Measurements from ENCODE around the gene NAAA. TPM values are rescaled to one million over a fixed set of nuclear protein-coding genes. Genes with fewer than 3 reads are reported as not detected.
A peak's percentile ranks its signal among the peaks of the same experiment; 100 is the strongest.
"Not testable (repeated sequence)": the region's sequence is repeated elsewhere in the genome, so short reads cannot be mapped to it uniquely, and the experiment has no call there.

Gene NAAA
- total and polyA plus RNA-seq, 9 of the 15 experiments (the other 6 are each of a cell fraction or from before 2014, with no cell fraction given), result 1.3 to 7.9 (median 5.9) TPM

GRCh38 chr4:75963558-75963957 is 22.7 kb upstream of the NAAA start:
- Histone ChIP-seq H3K9me3 (replicated peaks; ENCODE audit: control insufficient read depth, insufficient read depth, low read depth, low read length) (0 out of 2 replicates have a peak, but pooled peaks cover 4% of the 10 kb centered on the region), H3K36me3 (ENCODE audit: control insufficient read depth, insufficient read depth, low read length) (peaks cover 83% of the 10 kb centered on the region), H3K9me1 (ENCODE audit: control insufficient read depth, insufficient read depth, low read length) (no peaks in the 10 kb centered on the region), H3K9ac (ENCODE audit: insufficient read depth in 1 of 2, low read depth in 2 of 2, low read length in 2 of 2) (no peak overlapping the region), H3K4me2 (ENCODE audit: insufficient read depth, low read length) (no peak overlapping the region), H3K27ac (ENCODE audit: extremely low read depth, low read depth, low read length) (no peak overlapping the region), H3K4me1 (replicated peaks in 1 of 2; ENCODE audit: control insufficient read depth in 2 of 2, insufficient read depth in 2 of 2, low read length in 2 of 2) (no peaks in the 10 kb centered on the region), H4K20me1 (replicated peaks; ENCODE audit: control insufficient read depth, insufficient read depth, low read length) (no peaks in the 10 kb centered on the region), H3K4me3 (no peak overlapping the region), H3K27me3 (ENCODE audit: control insufficient read depth in 2 of 2, insufficient read depth in 2 of 2, low read length in 2 of 2) (no peaks in the 10 kb centered on the region), H2AFZ (ENCODE audit: low read depth, low read length) (no peak overlapping the region), H3K79me2 (ENCODE audit: control insufficient read depth, insufficient read depth, low read length) (no peaks in the 10 kb centered on the region)
- ChIA-PET CTCF (ENCODE audit: low intra/inter-chr PET ratio) (no interaction called here), POLR2A (no interaction called here)
- DNase-seq (ENCODE audit: extremely low read depth in 1 of 4, low spot score in 3 of 4) (no peak), ATAC-seq (no peak), FAIRE-seq (no peak)
- BruUV-seq (replicated peaks), result no TSS peak
- no peak for TF ChIP-seq CBFA2T2 (conservative IDR thresholded peaks at IDR 0.05)
- TF ChIP-seq HNRNPK (IDR thresholded peaks at IDR 0.05; ENCODE audit: low read depth, low read length, poor library complexity, severe bottlenecking), result no peak
- intact Hi-C loops (cut with micrococcal nuclease) (no loop called here), in situ Hi-C loops (cut with MboI) (no loop called here)
- 50% methylated on average over 2 of the region's 2 CpGs for WGBS (ENCODE audit: insufficient coverage, low coverage, missing lambda C conversion rate)

GRCh38 chr4:75962072-75962471 is 21.3 kb upstream of the NAAA start:
- peaks cover 83% of the 10 kb centered on the region for H3K36me3 ChIP-seq (ENCODE audit: control insufficient read depth, insufficient read depth, low read length)
- intact Hi-C loops (cut with micrococcal nuclease); H3K9ac ChIP-seq (ENCODE audit: insufficient read depth in 1 of 2, low read depth in 2 of 2, low read length in 2 of 2); FAIRE-seq; in situ Hi-C loops (cut with MboI); H3K9me1 ChIP-seq (ENCODE audit: control insufficient read depth, insufficient read depth, low read length); H2AFZ ChIP-seq (ENCODE audit: low read depth, low read length); H3K27ac ChIP-seq (ENCODE audit: extremely low read depth, low read depth, low read length); DNase-seq (ENCODE audit: extremely low read depth in 1 of 4, low spot score in 3 of 4); H3K27me3 ChIP-seq (ENCODE audit: control insufficient read depth in 2 of 2, insufficient read depth in 2 of 2, low read length in 2 of 2); CTCF ChIA-PET (ENCODE audit: low intra/inter-chr PET ratio); H3K4me2 ChIP-seq (ENCODE audit: insufficient read depth, low read length); H3K9me3 ChIP-seq (replicated peaks; ENCODE audit: control insufficient read depth, insufficient read depth, low read depth, low read length); POLR2A ChIA-PET; ATAC-seq; H4K20me1 ChIP-seq (replicated peaks; ENCODE audit: control insufficient read depth, insufficient read depth, low read length); H3K4me3 ChIP-seq; H3K4me1 ChIP-seq (replicated peaks in 1 of 2; ENCODE audit: control insufficient read depth in 2 of 2, insufficient read depth in 2 of 2, low read length in 2 of 2); H3K79me2 ChIP-seq (ENCODE audit: control insufficient read depth, insufficient read depth, low read length): not testable (repeated sequence)
- WGBS (ENCODE audit: insufficient coverage, low coverage, missing lambda C conversion rate), result 96% methylated on average over 2 of the region's 4 CpGs
- BruUV-seq (replicated peaks), result TSS peak; percentile 22
- TF ChIP-seq BCOR (IDR thresholded peaks at IDR 0.05), result peak; percentile 50

GRCh38 chr4:75958546-75958945 is 17.7 kb upstream of the NAAA start:
- DNase-seq (ENCODE audit: extremely low read depth in 1 of 4, low spot score in 3 of 4); BruUV-seq (replicated peaks); in situ Hi-C loops (cut with MboI); H3K4me2 ChIP-seq (ENCODE audit: insufficient read depth, low read length); H3K79me2 ChIP-seq (ENCODE audit: control insufficient read depth, insufficient read depth, low read length); H3K9me1 ChIP-seq (ENCODE audit: control insufficient read depth, insufficient read depth, low read length); H3K27ac ChIP-seq (ENCODE audit: extremely low read depth, low read depth, low read length); H3K9ac ChIP-seq (ENCODE audit: insufficient read depth in 1 of 2, low read depth in 2 of 2, low read length in 2 of 2); POLR2A ChIA-PET; intact Hi-C loops (cut with micrococcal nuclease); ATAC-seq; H4K20me1 ChIP-seq (replicated peaks; ENCODE audit: control insufficient read depth, insufficient read depth, low read length); H3K4me3 ChIP-seq; H3K27me3 ChIP-seq (ENCODE audit: control insufficient read depth in 2 of 2, insufficient read depth in 2 of 2, low read length in 2 of 2); H3K9me3 ChIP-seq (replicated peaks; ENCODE audit: control insufficient read depth, insufficient read depth, low read depth, low read length); H2AFZ ChIP-seq (ENCODE audit: low read depth, low read length); H3K4me1 ChIP-seq (replicated peaks in 1 of 2; ENCODE audit: control insufficient read depth in 2 of 2, insufficient read depth in 2 of 2, low read length in 2 of 2); FAIRE-seq; CTCF ChIA-PET (ENCODE audit: low intra/inter-chr PET ratio): not testable (repeated sequence)
- WGBS (ENCODE audit: insufficient coverage, low coverage, missing lambda C conversion rate), result 74% methylated on average over 2 of the region's 7 CpGs
- H3K36me3 ChIP-seq (ENCODE audit: control insufficient read depth, insufficient read depth, low read length), result peaks cover 79% of the 10 kb centered on the region

GRCh38 chr4:75954811-75955210 is 14.0 kb upstream of the NAAA start:
- H3K4me1 ChIP-seq (replicated peaks in 1 of 2; ENCODE audit: control insufficient read depth in 2 of 2, insufficient read depth in 2 of 2, low read length in 2 of 2); intact Hi-C loops (cut with micrococcal nuclease); H3K4me2 ChIP-seq (ENCODE audit: insufficient read depth, low read length); BruUV-seq (replicated peaks); H3K9me3 ChIP-seq (replicated peaks; ENCODE audit: control insufficient read depth, insufficient read depth, low read depth, low read length); H4K20me1 ChIP-seq (replicated peaks; ENCODE audit: control insufficient read depth, insufficient read depth, low read length); FAIRE-seq; CTCF ChIA-PET (ENCODE audit: low intra/inter-chr PET ratio); H2AFZ ChIP-seq (ENCODE audit: low read depth, low read length); H3K27me3 ChIP-seq (ENCODE audit: control insufficient read depth in 2 of 2, insufficient read depth in 2 of 2, low read length in 2 of 2); H3K79me2 ChIP-seq (ENCODE audit: control insufficient read depth, insufficient read depth, low read length); ATAC-seq; H3K9ac ChIP-seq (ENCODE audit: insufficient read depth in 1 of 2, low read depth in 2 of 2, low read length in 2 of 2); H3K27ac ChIP-seq (ENCODE audit: extremely low read depth, low read depth, low read length); H3K9me1 ChIP-seq (ENCODE audit: control insufficient read depth, insufficient read depth, low read length); H3K4me3 ChIP-seq; DNase-seq (ENCODE audit: extremely low read depth in 1 of 4, low spot score in 3 of 4); in situ Hi-C loops (cut with MboI): not testable (repeated sequence)
- POLR2A ChIA-PET, result interaction anchor here (0.6 kb wide), 1 partner anchor 11 kb away, joined by 3 read pairs; no protein-coding TSS in a partner anchor
- WGBS (ENCODE audit: insufficient coverage, low coverage, missing lambda C conversion rate), result 62% methylated on average over 5 of the region's 5 CpGs
- H3K36me3 ChIP-seq (ENCODE audit: control insufficient read depth, insufficient read depth, low read length), result peaks cover 90% of the 10 kb centered on the region

Data from K562 (cell line).